Vagina (tissue), 2 donors: Measurements from ENCODE around the gene ZSWIM3. TPM values are rescaled to one million over a fixed set of nuclear protein-coding genes. Genes with fewer than 3 reads are reported as not detected.

Experiments used
- DNase-seq, 2 donors: peaks; one replicate each; pipeline ENCODE4 v3.0.0-alpha.2; 2017; ENCODE audit errors: extremely low spot score in 2 of 2
- H3K27ac ChIP-seq: fragments of 200-600 bp; sonication (generic); one replicate; pipeline ENCODE4 v1.5.1; 2019
- H3K27me3 ChIP-seq: fragments of 200-600 bp; sonication (generic); one replicate; pipeline ENCODE4 v1.5.1; 2019
- H3K36me3 ChIP-seq, 2 donors: fragments of 200-600 bp; sonication (generic); one replicate each; pipeline ENCODE4 v1.5.1; 2017 to 2019
- H3K4me1 ChIP-seq: fragments of 200-600 bp; sonication (generic); one replicate; pipeline ENCODE4 v1.5.1; 2019
- H3K4me3 ChIP-seq, 2 donors: fragments of 200-600 bp; sonication (generic); 1 replicate in 1 of 2; 2 replicates in 1 of 2; pipeline ENCODE4 v1.5.1; 2016 to 2019
- H3K9me3 ChIP-seq: fragments of 200-600 bp; sonication (generic); one replicate; pipeline ENCODE4 v1.5.1; 2019
- POLR2A ChIP-seq, 2 donors: fragments of 450-650 bp; IDR thresholded peaks; one replicate each; pipeline ENCODE4 v1.6.1; 2017; ENCODE audit warnings: antibody characterized with exemption in 2 of 2, mild to moderate bottlenecking in 2 of 2, moderate library complexity in 2 of 2
- POLR2AphosphoS5 ChIP-seq, 2 donors: sonication (generic); formaldehyde crosslinking; IDR thresholded peaks; one replicate each; pipeline ENCODE4 v1.9.0; 2017; ENCODE audit warnings: antibody characterized with exemption in 2 of 2, mild to moderate bottlenecking in 2 of 2, low read depth in 1 of 2; ENCODE audit not compliant: insufficient read depth in 1 of 2
- intact Hi-C: fragments of 100-400 bp; cut with DNase I; formaldehyde crosslinking; loops from one replicate; pipeline ENCODE4 v1.15.1; 2023
- total RNA-seq: library from RNA; depleted of rRNA; stranded (reverse); fragments of >200 nt; gene quantifications from one replicate; pipeline ENCODE4 v1.2.3, GENCODE V29; 2016
- TF ChIP-seq, protein P1 (sequence below), 3 experiments: fragments of 450-650 bp in 2 of 3; fragments of 200-600 bp in 1 of 3; sonication (generic) in 1 of 3; IDR thresholded peaks; one replicate each; pipeline ENCODE4 v1.5.1; 2017 to 2019; ENCODE audit warnings: antibody characterized with exemption in 3 of 3, mild to moderate bottlenecking in 2 of 3, moderate library complexity in 2 of 3

ZSWIM3 gene
- total RNA-seq, 1 donor from 2014 or later, result 2.9 TPM

DNA sequence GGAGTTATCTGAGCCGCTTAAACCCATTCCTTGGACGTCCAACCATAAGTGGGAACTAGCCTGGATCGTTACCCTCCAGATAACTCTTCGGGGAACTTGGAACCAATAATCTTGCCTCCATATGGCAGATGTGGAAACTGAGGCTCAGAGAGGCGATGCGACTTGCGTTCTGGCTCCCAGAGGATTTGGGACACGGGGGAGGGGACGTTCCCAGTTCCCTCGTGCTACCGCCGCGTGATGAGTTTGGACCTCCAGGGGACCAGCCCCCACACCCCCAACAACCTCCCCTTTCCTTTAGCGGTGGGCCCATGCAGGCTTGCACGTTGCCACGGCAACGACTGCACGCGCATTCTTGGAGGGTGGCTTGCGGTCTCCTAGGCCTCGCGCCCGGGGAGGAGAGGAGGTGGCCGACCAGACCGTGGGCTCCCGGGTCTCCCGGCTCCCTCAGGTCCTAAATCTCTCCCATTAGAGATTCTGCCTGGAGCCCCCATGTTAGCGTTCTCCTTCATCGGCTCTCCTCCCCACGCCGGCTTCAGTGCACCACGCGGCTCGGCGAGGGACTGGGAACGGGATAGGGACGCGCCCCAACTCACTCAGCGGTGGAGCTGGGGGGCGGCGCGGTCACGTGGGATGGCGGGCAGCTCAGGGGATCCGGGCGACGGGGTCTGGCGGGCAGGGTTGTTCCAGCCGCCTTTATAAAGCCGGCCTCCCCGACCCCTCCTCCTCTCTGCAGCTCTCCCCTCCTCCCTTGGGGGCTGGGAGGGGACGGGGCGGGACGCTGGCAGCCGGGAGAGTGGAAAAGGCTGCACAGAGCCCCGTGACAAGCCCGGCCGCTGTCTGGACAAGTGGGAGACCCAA, 54.3 kb downstream of the ZSWIM3 start, which contains the start of gene PLTP:
Gene PLTP, minus strand, starts transcription at position 670 of the 858 bp plus-strand sequence. CDS start 703 bp downstream, outside the sequence.
- Histone ChIP-seq H3K4me1 (peaks cover 38% of the 10 kb centered on the region), H3K9me3 (no peaks in the 10 kb centered on the region), H3K36me3 (no peaks in the 10 kb centered on the region), H3K27ac (peak within 1 kb of the TSS; percentile 87), H3K27me3 (no peaks in the 10 kb centered on the region), H3K4me3 (peak within 1 kb of the TSS; percentile 51 to 56)
- no peak for DNase-seq
- TF ChIP-seq, protein P1, sequence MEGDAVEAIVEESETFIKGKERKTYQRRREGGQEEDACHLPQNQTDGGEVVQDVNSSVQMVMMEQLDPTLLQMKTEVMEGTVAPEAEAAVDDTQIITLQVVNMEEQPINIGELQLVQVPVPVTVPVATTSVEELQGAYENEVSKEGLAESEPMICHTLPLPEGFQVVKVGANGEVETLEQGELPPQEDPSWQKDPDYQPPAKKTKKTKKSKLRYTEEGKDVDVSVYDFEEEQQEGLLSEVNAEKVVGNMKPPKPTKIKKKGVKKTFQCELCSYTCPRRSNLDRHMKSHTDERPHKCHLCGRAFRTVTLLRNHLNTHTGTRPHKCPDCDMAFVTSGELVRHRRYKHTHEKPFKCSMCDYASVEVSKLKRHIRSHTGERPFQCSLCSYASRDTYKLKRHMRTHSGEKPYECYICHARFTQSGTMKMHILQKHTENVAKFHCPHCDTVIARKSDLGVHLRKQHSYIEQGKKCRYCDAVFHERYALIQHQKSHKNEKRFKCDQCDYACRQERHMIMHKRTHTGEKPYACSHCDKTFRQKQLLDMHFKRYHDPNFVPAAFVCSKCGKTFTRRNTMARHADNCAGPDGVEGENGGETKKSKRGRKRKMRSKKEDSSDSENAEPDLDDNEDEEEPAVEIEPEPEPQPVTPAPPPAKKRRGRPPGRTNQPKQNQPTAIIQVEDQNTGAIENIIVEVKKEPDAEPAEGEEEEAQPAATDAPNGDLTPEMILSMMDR (IDR thresholded peaks at IDR 0.05), result no peak
- TF ChIP-seq POLR2AphosphoS5 (IDR thresholded peaks at IDR 0.05; ENCODE audit: insufficient read depth in 1 of 2, low read depth in 1 of 2) (peak in 1 of 2 donors; percentile 90), POLR2A (IDR thresholded peaks at IDR 0.05) (peak in 1 of 2 donors; percentile 73)
- intact Hi-C loops, result no loop called here

DNA sequence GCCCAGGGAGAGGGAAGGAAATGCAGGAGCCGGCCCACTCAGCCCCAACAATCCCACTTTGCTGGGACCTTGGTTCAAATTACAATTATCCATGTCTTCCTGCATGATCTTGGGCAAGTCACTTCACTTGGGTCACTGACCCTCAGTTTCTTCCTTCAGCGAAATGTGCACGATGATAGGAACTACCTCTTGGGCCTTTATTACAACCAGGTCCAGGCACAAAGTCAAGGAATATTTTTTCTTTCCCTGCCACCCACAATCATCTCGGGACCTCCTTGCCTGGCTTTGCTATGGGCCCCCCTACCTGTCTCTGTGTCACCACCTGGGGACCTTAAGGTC, 54.9 kb downstream of the ZSWIM3 start:
- H3K4me1 ChIP-seq, result peaks cover 38% of the 10 kb centered on the region
- TF ChIP-seq POLR2A (IDR thresholded peaks at IDR 0.05), result no peak
- no peak for DNase-seq
- no peaks in the 10 kb centered on the region for H3K27me3 ChIP-seq
- H3K4me3 ChIP-seq, result peak overlapping the region; percentile 51 to 56
- no peaks in the 10 kb centered on the region for H3K36me3 ChIP-seq
- intact Hi-C loops, result no loop called here
- no peaks in the 10 kb centered on the region for H3K9me3 ChIP-seq
- H3K27ac ChIP-seq, result peak overlapping the region; percentile 87

DNA sequence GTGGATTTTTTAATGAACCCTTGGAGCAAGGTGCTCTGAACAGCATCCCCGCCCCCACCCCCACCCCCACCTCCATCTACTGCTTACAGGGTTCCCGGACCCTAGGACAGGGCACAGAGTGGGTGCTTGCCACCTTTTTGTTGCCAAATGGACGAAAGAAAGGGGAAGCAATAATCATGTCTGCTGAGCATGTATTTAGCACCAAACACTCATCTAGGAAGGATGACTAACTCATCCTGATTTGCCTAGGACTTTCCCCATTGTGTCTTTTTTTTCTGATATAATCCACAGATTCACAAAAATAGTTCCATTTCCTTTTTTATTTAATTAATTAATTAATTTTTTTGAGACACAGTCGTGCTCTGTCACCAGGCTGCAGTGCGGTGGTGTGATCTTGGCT, 55.7 kb downstream of the ZSWIM3 start:
- DNase-seq, result no peak
- intact Hi-C loops, result no loop called here
- no peaks in the 10 kb centered on the region for H3K9me3 ChIP-seq
- H3K27ac ChIP-seq, result peak overlapping the region; percentile 87
- H3K4me3 ChIP-seq, result no peak overlapping the region
- TF ChIP-seq POLR2AphosphoS5 (IDR thresholded peaks at IDR 0.05; ENCODE audit: insufficient read depth in 1 of 2, low read depth in 1 of 2), result no peak
- TF ChIP-seq, protein P1 (IDR thresholded peaks at IDR 0.05), result no peak
- TF ChIP-seq POLR2A (IDR thresholded peaks at IDR 0.05), result no peak
- peaks cover 44% of the 10 kb centered on the region for H3K4me1 ChIP-seq
- H3K27me3 ChIP-seq, result no peaks in the 10 kb centered on the region
- no peaks in the 10 kb centered on the region for H3K36me3 ChIP-seq

DNA sequence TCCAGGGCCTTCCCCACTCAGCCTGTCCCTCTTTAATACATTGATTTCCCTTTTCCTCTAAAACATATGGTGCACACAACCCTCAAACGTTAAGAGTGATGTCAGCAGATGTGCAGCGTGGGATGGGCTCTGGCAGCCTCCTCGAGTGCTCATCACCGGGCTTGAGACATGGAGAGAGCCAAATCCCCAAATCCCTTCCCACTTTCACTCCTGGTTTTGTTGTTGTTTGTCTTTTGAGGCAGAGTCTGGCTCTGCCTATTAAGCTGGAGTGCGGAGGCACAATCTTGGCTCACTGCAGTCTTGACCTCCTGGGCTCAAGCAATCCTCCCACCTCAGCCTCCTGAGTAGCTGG, 60.4 kb downstream of the ZSWIM3 start:
- Histone ChIP-seq H3K9me3 (no peaks in the 10 kb centered on the region), H3K27me3 (no peaks in the 10 kb centered on the region), H3K4me1 (peaks cover 40% of the 10 kb centered on the region), H3K36me3 (no peaks in the 10 kb centered on the region), H3K4me3 (no peak overlapping the region), H3K27ac (peak overlapping the region; percentile 85)
- TF ChIP-seq POLR2A (IDR thresholded peaks at IDR 0.05), result no peak
- no peak for TF ChIP-seq POLR2AphosphoS5 (IDR thresholded peaks at IDR 0.05; ENCODE audit: insufficient read depth in 1 of 2, low read depth in 1 of 2)
- TF ChIP-seq, protein P1 (IDR thresholded peaks at IDR 0.05), result no peak
- DNase-seq, result no peak
- intact Hi-C loops, result no loop called here

DNA sequence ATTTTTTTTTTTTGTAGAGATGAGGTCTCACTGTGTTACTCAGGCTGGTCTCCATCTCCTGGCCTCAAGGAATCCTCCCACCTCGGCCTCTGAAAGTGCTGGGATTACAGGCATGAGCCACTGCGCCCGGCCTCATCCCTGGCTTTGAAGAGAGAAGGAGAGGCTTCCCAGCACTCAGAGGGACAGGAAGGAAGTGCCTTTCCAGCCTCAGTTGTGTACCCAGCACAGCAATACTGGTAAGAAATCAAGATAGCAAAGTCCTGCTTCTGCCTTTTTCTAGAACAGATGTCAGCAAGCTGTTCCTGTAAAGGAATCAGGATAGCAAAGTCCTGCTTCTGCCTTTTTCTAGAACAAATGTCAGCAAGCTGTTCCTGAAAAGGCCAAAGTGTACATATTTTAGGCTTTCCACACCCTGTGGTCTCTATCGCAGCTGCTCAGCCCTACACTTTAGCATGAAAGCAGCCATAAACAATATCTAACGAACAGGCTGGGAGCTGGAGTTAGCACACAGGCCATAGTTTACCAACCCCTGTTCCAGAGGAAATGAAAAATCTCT, 60.8 kb downstream of the ZSWIM3 start:
- intact Hi-C loops, result no loop called here
- Histone ChIP-seq H3K9me3 (no peaks in the 10 kb centered on the region), H3K4me1 (peaks cover 35% of the 10 kb centered on the region), H3K4me3 (no peak overlapping the region), H3K27me3 (no peaks in the 10 kb centered on the region), H3K36me3 (no peaks in the 10 kb centered on the region), H3K27ac (peak overlapping the region; percentile 85)
- DNase-seq, result no peak
- TF ChIP-seq, protein P1 (IDR thresholded peaks at IDR 0.05), result no peak
- TF ChIP-seq POLR2A (IDR thresholded peaks at IDR 0.05) (no peak), POLR2AphosphoS5 (IDR thresholded peaks at IDR 0.05; ENCODE audit: insufficient read depth in 1 of 2, low read depth in 1 of 2) (no peak)
